ENCODE measurements around the gene P4HB. TPM values are rescaled to one million over a fixed set of nuclear protein-coding genes. Genes with fewer than 3 reads are reported as not detected.

The P4HB gene
- 267 TPM for total RNA-seq
- long read RNA-seq, transcript P4HB-201 (11 exons, 2,603 nt): major isoform, 965 of 1,083 reads
- long read RNA-seq, transcript P4HB-210 (5 exons, 765 nt): minor isoform, 12 of 1,083 reads
- long read RNA-seq, transcript P4HB-203 (10 exons, 1,502 nt): minor isoform, 7 of 1,083 reads
- long read RNA-seq, partial matches to known transcripts: 43 of 1,083 reads
- long read RNA-seq, other reads (novel, unspliced or antisense): 49 of 1,083 reads

GRCh38 chr17:81859906-81860755 is at the start of gene P4HB:
Gene P4HB, minus strand, starts transcription at chr17:81860535. Its CDS starts 64 bp downstream, at chr17:81860471.
- H3K36me3 ChIP-seq: peaks cover 34% of the 10 kb centered on the region
- peaks cover 78% of the 10 kb centered on the region for H3K4me1 ChIP-seq
- TF ChIP-seq CTCF (IDR thresholded peaks at IDR 0.05; ENCODE audit: borderline replicate concordance): no peak
- peak within 1 kb of the TSS; percentile 91 for H3K4me3 ChIP-seq
- H3K9me3 ChIP-seq (replicated peaks): no peaks in the 10 kb centered on the region
- peak within 1 kb of the TSS; percentile 97 for H3K27ac ChIP-seq (replicated peaks)
- H3K27me3 ChIP-seq (ENCODE audit: low read depth): no peaks in the 10 kb centered on the region
- DNase-seq: no peak
- intact Hi-C loops (cut with micrococcal nuclease): no loop called here

GRCh38 chr17:81909231-81909630 is 48.9 kb upstream of the P4HB start:
- H3K27ac ChIP-seq (replicated peaks): no peak overlapping the region
- H3K36me3 ChIP-seq: peaks cover 44% of the 10 kb centered on the region
- TF ChIP-seq CTCF (IDR thresholded peaks at IDR 0.05; ENCODE audit: borderline replicate concordance): no peak
- peaks cover 20% of the 10 kb centered on the region for H3K4me1 ChIP-seq
- no peak overlapping the region for H3K4me3 ChIP-seq
- intact Hi-C loops (cut with micrococcal nuclease): no loop called here
- no peaks in the 10 kb centered on the region for H3K27me3 ChIP-seq (ENCODE audit: low read depth)
- DNase-seq: no peak
- no peaks in the 10 kb centered on the region for H3K9me3 ChIP-seq (replicated peaks)

- Histone ChIP-seq H3K4me1 (peaks cover 20% of the 10 kb centered on the region), H3K27me3 (ENCODE audit: low read depth) (no peaks in the 10 kb centered on the region), H3K9me3 (replicated peaks) (no peaks in the 10 kb centered on the region), H3K36me3 (peaks cover 39% of the 10 kb centered on the region), H3K27ac (replicated peaks) (no peak overlapping the region), H3K4me3 (no peak overlapping the region)
- intact Hi-C loops (cut with micrococcal nuclease): no loop called here
- no peak for DNase-seq
- no peak for TF ChIP-seq CTCF (IDR thresholded peaks at IDR 0.05; ENCODE audit: borderline replicate concordance)
These were observed 48.5 kb upstream of the P4HB start for GRCh38 chr17:81908793-81909192.

- Histone ChIP-seq H3K27me3 (ENCODE audit: low read depth) (no peaks in the 10 kb centered on the region), H3K9me3 (replicated peaks) (no peaks in the 10 kb centered on the region), H3K4me3 (no peak overlapping the region), H3K36me3 (peaks cover 27% of the 10 kb centered on the region), H3K27ac (replicated peaks) (no peak overlapping the region), H3K4me1 (peaks cover 24% of the 10 kb centered on the region)
- intact Hi-C loops (cut with micrococcal nuclease): no loop called here
- no peak for DNase-seq
- no peak for TF ChIP-seq CTCF (IDR thresholded peaks at IDR 0.05; ENCODE audit: borderline replicate concordance)
These were observed 47.1 kb upstream of the P4HB start for GRCh38 chr17:81907219-81908145.

All from left ventricle myocardium inferior (tissue), 1 donor.